HUES6 (cell line): ENCODE data around the gene HLCS.

ENCODE experiments used
- H3K27ac ChIP-seq: 2 replicates; pipeline ENCODE4 v1.7.0; 2013; ENCODE audit warnings: low read depth, mild to moderate bottlenecking, low read length, inconsistent platforms
- H3K27me3 ChIP-seq: 2 replicates; pipeline ENCODE4 v1.6.1; 2013; ENCODE audit warnings: low read length; ENCODE audit not compliant: control insufficient read depth, insufficient read depth
- H3K36me3 ChIP-seq: 2 replicates; pipeline ENCODE4 v1.6.1; 2013; ENCODE audit warnings: low read length; ENCODE audit not compliant: control insufficient read depth, insufficient read depth
- H3K4me1 ChIP-seq: 2 replicates; pipeline ENCODE4 v1.6.1; 2013; ENCODE audit warnings: low read length; ENCODE audit not compliant: control insufficient read depth, insufficient read depth
- H3K4me3 ChIP-seq: 2 replicates; pipeline ENCODE4 v1.5.1; 2013; ENCODE audit warnings: low read depth, low read length
- H3K9ac ChIP-seq: one replicate; pipeline ENCODE4 v1.6.1; 2013; ENCODE audit warnings: mild to moderate bottlenecking, low read length
- H3K9me3 ChIP-seq: 2 replicates; pipeline ENCODE4 v1.6.1; 2013; ENCODE audit warnings: low read depth, low read length; ENCODE audit not compliant: control insufficient read depth, insufficient read depth

HLCS gene

GRCh38 chr21:36803051-36803645 is 163.3 kb downstream of the HLCS start:
- Histone ChIP-seq H3K4me1 (no peaks in the 10 kb centered on the region), H3K4me3 (no peak overlapping the region), H3K36me3 (no peaks in the 10 kb centered on the region), H3K9ac (no peak overlapping the region), H3K9me3 (peaks cover 5% of the 10 kb centered on the region; the same call in 1 of the 2 replicates), H3K27me3 (no peaks in the 10 kb centered on the region), H3K27ac (no peak overlapping the region)

- Histone ChIP-seq H3K27ac (no peak overlapping the region), H3K27me3 (no peaks in the 10 kb centered on the region), H3K9me3 (peaks cover 12% of the 10 kb centered on the region), H3K4me1 (no peaks in the 10 kb centered on the region), H3K4me3 (no peak overlapping the region), H3K9ac (no peak overlapping the region), H3K36me3 (no peaks in the 10 kb centered on the region)
Measured at GRCh38 chr21:36800734-36801133, 165.7 kb downstream of the HLCS start.

GRCh38 chr21:36799869-36800268 is 166.6 kb downstream of the HLCS start:
- Histone ChIP-seq H3K9me3 (peaks cover 12% of the 10 kb centered on the region), H3K4me3 (no peak overlapping the region), H3K9ac (no peak overlapping the region), H3K4me1 (no peaks in the 10 kb centered on the region), H3K27me3 (no peaks in the 10 kb centered on the region), H3K36me3 (no peaks in the 10 kb centered on the region), H3K27ac (no peak overlapping the region)

GRCh38 chr21:36798491-36798890 is 168.0 kb downstream of the HLCS start:
- H3K27me3 ChIP-seq = no peaks in the 10 kb centered on the region
- no peaks in the 10 kb centered on the region for H3K4me1 ChIP-seq
- no peak overlapping the region for H3K27ac ChIP-seq
- H3K4me3 ChIP-seq = no peak overlapping the region
- H3K9ac ChIP-seq = no peak overlapping the region
- no peaks in the 10 kb centered on the region for H3K36me3 ChIP-seq
- peaks cover 12% of the 10 kb centered on the region for H3K9me3 ChIP-seq

GRCh38 chr21:36796070-36796469 is 170.4 kb downstream of the HLCS start:
- H3K9me3 ChIP-seq = peaks cover 12% of the 10 kb centered on the region
- no peaks in the 10 kb centered on the region for H3K27me3 ChIP-seq
- H3K4me3 ChIP-seq = no peak overlapping the region
- H3K9ac ChIP-seq = no peak overlapping the region
- H3K27ac ChIP-seq = no peak overlapping the region
- H3K36me3 ChIP-seq = no peaks in the 10 kb centered on the region
- H3K4me1 ChIP-seq = peaks cover 7% of the 10 kb centered on the region; the same call in 1 of the 2 replicates

- peaks cover 7% of the 10 kb centered on the region; the same call in 1 of the 2 replicates for H3K4me1 ChIP-seq
- H3K27me3 ChIP-seq = no peaks in the 10 kb centered on the region
- peaks cover 1% of the 10 kb centered on the region; the same call in 1 of the 2 replicates for H3K9me3 ChIP-seq
- H3K36me3 ChIP-seq = no peaks in the 10 kb centered on the region
- H3K9ac ChIP-seq = no peak overlapping the region
- no peak overlapping the region for H3K27ac ChIP-seq
- no peak overlapping the region for H3K4me3 ChIP-seq
Measured at GRCh38 chr21:36792505-36792967, 173.9 kb downstream of the HLCS start.

- H3K9ac ChIP-seq = no peak overlapping the region
Measured at GRCh38 chr21:36791695-36792470, 174.6 kb downstream of the HLCS start.

GRCh38 chr21:36791180-36791579 is 175.3 kb downstream of the HLCS start:
- Histone ChIP-seq H3K4me1 (peaks cover 7% of the 10 kb centered on the region; the same call in 1 of the 2 replicates), H3K27ac (no peak overlapping the region), H3K36me3 (no peaks in the 10 kb centered on the region), H3K9ac (no peak overlapping the region), H3K9me3 (no peaks in the 10 kb centered on the region), H3K27me3 (no peaks in the 10 kb centered on the region), H3K4me3 (no peak overlapping the region)

More at GRCh38 chr21:36791695-36792470, 174.6 kb downstream of the HLCS start:
- no peaks in the 10 kb centered on the region for H3K9me3 ChIP-seq
- peaks cover 7% of the 10 kb centered on the region; the same call in 1 of the 2 replicates for H3K4me1 ChIP-seq
- H3K4me3 ChIP-seq = no peak overlapping the region
- H3K27me3 ChIP-seq = no peaks in the 10 kb centered on the region
- no peak overlapping the region for H3K27ac ChIP-seq
- H3K36me3 ChIP-seq = no peaks in the 10 kb centered on the region

GRCh38 chr21:36790616-36791015 is 175.9 kb downstream of the HLCS start:
- Histone ChIP-seq H3K27me3 (no peaks in the 10 kb centered on the region), H3K36me3 (no peaks in the 10 kb centered on the region), H3K27ac (no peak overlapping the region), H3K9ac (no peak overlapping the region), H3K4me3 (no peak overlapping the region), H3K4me1 (peaks cover 7% of the 10 kb centered on the region; the same call in 1 of the 2 replicates), H3K9me3 (no peaks in the 10 kb centered on the region)

GRCh38 chr21:36788120-36788638 is 178.3 kb downstream of the HLCS start:
- peaks cover 12% of the 10 kb centered on the region; the same call in 1 of the 2 replicates for H3K4me1 ChIP-seq
- no peaks in the 10 kb centered on the region for H3K9me3 ChIP-seq
- no peaks in the 10 kb centered on the region for H3K27me3 ChIP-seq
- no peak overlapping the region for H3K9ac ChIP-seq
- H3K27ac ChIP-seq = no peak overlapping the region
- no peak overlapping the region for H3K4me3 ChIP-seq
- H3K36me3 ChIP-seq = no peaks in the 10 kb centered on the region

GRCh38 chr21:36786186-36786585 is 180.3 kb downstream of the HLCS start:
- no peak overlapping the region for H3K4me3 ChIP-seq
- no peak overlapping the region for H3K9ac ChIP-seq
- H3K36me3 ChIP-seq = no peaks in the 10 kb centered on the region
- peaks cover 5% of the 10 kb centered on the region; the same call in 1 of the 2 replicates for H3K9me3 ChIP-seq
- H3K4me1 ChIP-seq = peaks cover 5% of the 10 kb centered on the region; the same call in 1 of the 2 replicates
- no peaks in the 10 kb centered on the region for H3K27me3 ChIP-seq
- no peak overlapping the region for H3K27ac ChIP-seq
